Measurements from ENCODE around the gene UCP2. TPM values are rescaled to one million over a fixed set of nuclear protein-coding genes. Genes with fewer than 3 reads are reported as not detected.

UCP2 gene
- total and polyA plus RNA-seq, 7 donors: 23.8 to 117 (median 37.2) TPM

- H3K4me1 ChIP-seq: peaks cover 0 to 5% (median 0%) of the 10 kb centered on the region in 4 donors
- 87 to 94% methylated on average over 6 of the region's 6 CpGs for WGBS, 2 donors
- H3K27me3 ChIP-seq: no peaks in the 10 kb centered on the region
- H3K36me3 ChIP-seq: peaks cover 0 to 17% (median 3%) of the 10 kb centered on the region in 4 donors
- TF ChIP-seq POLR2A (IDR thresholded peaks at IDR 0.05) (no peak), POLR2AphosphoS5 (IDR thresholded peaks at IDR 0.05) (no peak), EP300 (IDR thresholded peaks at IDR 0.05) (no peak), CTCF (IDR thresholded peaks at IDR 0.05) (no peak)
- H3K4me3 ChIP-seq: no peak overlapping the region
- H3K27ac ChIP-seq: no peak overlapping the region
- peak; percentile 24 for DNase-seq
- intact Hi-C loops (cut with DNase I): no loop called here
- H3K9me3 ChIP-seq: no peaks in the 10 kb centered on the region
These were observed 21.5 kb upstream of the UCP2 start for GRCh38 chr11:74004046-74004695.

DNA sequence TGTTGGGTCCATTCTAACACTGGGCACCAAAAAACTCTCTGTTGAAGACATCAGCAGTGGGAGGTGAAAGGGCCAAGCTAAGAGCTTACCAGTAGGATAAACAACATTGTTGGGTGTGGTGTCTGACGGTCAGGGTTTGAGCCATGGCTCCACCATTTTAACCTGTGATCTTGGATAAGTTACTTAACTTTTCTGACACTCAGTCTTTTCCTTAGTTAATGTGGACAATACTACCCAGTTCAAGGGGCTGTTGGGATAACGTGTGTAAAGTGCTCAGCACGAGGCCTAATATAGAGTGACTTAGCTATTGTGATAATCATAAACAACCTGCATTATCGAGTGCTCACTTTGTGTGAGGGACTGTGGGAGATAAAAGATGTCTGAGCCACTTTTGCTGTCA, 20.2 kb upstream of the UCP2 start:
- Histone ChIP-seq H3K36me3 (peaks cover 0 to 17% (median 3%) of the 10 kb centered on the region in 4 donors), H3K9me3 (no peaks in the 10 kb centered on the region), H3K27me3 (no peaks in the 10 kb centered on the region), H3K4me1 (peaks cover 0 to 5% (median 0%) of the 10 kb centered on the region in 4 donors), H3K27ac (no peak overlapping the region), H3K4me3 (no peak overlapping the region)
- WGBS, 2 donors: 95 to 97% methylated on average over 4 of the region's 4 CpGs
- intact Hi-C loops (cut with DNase I): no loop called here
- peak; percentile 32 for DNase-seq
- TF ChIP-seq POLR2AphosphoS5 (IDR thresholded peaks at IDR 0.05): no peak
- no peak for TF ChIP-seq POLR2A (IDR thresholded peaks at IDR 0.05)

GRCh38 chr11:74001822-74002286, 19.2 kb upstream of the UCP2 start:
- Histone ChIP-seq H3K4me3 (no peak overlapping the region), H3K9me3 (no peaks in the 10 kb centered on the region), H3K36me3 (peaks cover 0 to 17% (median 3%) of the 10 kb centered on the region in 4 donors), H3K27ac (no peak overlapping the region), H3K4me1 (peaks cover 0 to 5% (median 0%) of the 10 kb centered on the region in 4 donors), H3K27me3 (no peaks in the 10 kb centered on the region)
- peak; percentile 38 for DNase-seq
- intact Hi-C loops (cut with DNase I): no loop called here
- TF ChIP-seq POLR2AphosphoS5 (IDR thresholded peaks at IDR 0.05): no peak
- TF ChIP-seq POLR2A (IDR thresholded peaks at IDR 0.05): no peak
- TF ChIP-seq EP300 (IDR thresholded peaks at IDR 0.05): no peak
- no peak for TF ChIP-seq CTCF (IDR thresholded peaks at IDR 0.05)
- WGBS, 2 donors: 77 to 87% methylated on average over 7 of the region's 7 CpGs

- 93 to 95% methylated on average over 14 of the region's 14 CpGs for WGBS, 2 donors
- TF ChIP-seq CTCF (IDR thresholded peaks at IDR 0.05): no peak
- Histone ChIP-seq H3K27ac (no peak overlapping the region), H3K4me3 (no peak overlapping the region), H3K27me3 (no peaks in the 10 kb centered on the region), H3K36me3 (peaks cover 0 to 17% (median 3%) of the 10 kb centered on the region in 4 donors), H3K4me1 (peaks cover 0 to 5% (median 0%) of the 10 kb centered on the region in 4 donors), H3K9me3 (no peaks in the 10 kb centered on the region)
- peak; percentile 44 for DNase-seq
- intact Hi-C loops (cut with DNase I): no loop called here
These were observed 17.9 kb upstream of the UCP2 start for GRCh38 chr11:74000307-74001133.

- intact Hi-C loops (cut with DNase I): no loop called here
- H3K4me3 ChIP-seq: no peak overlapping the region
- peaks cover 0 to 17% (median 3%) of the 10 kb centered on the region in 4 donors for H3K36me3 ChIP-seq
- WGBS, 2 donors: 76 to 77% methylated on average over 8 of the region's 8 CpGs
- H3K27ac ChIP-seq: no peak overlapping the region
- DNase-seq: peak; percentile 19
- TF ChIP-seq POLR2A (IDR thresholded peaks at IDR 0.05) (no peak), POLR2AphosphoS5 (IDR thresholded peaks at IDR 0.05) (no peak), CTCF (IDR thresholded peaks at IDR 0.05) (no peak)
- no peaks in the 10 kb centered on the region for H3K27me3 ChIP-seq
- no peaks in the 10 kb centered on the region for H3K9me3 ChIP-seq
- peaks cover 0 to 2% (median 0%) of the 10 kb centered on the region in 4 donors for H3K4me1 ChIP-seq
These were observed 17.1 kb upstream of the UCP2 start for GRCh38 chr11:73999581-74000306.
